SK-N-MC (cell line): ENCODE results near the gene HS1BP3.

Source experiments
- DNase-seq: peaks from one replicate; pipeline ENCODE4 v3.0.0-alpha.2; 2011; ENCODE audit warnings: low read depth, low spot score
- H3K27ac ChIP-seq: fragments of 200-600 bp; sonication (generic); 2 replicates; pipeline ENCODE4 v1.5.1; 2016; ENCODE audit warnings: mixed run types
- H3K36me3 ChIP-seq: fragments of 200-600 bp; sonication (generic); 2 replicates; pipeline ENCODE4 v1.6.1; 2017; ENCODE audit warnings: antibody characterized with exemption, low read length, mixed read lengths; ENCODE audit not compliant: insufficient read depth
- H3K4me3 ChIP-seq: fragments of 200-600 bp; sonication (generic); 2 replicates; pipeline ENCODE4 v1.5.1; 2016
- H3K9ac ChIP-seq: fragments of 200-600 bp; sonication (generic); 2 replicates; pipeline ENCODE4 v1.8.0; 2017; ENCODE audit warnings: mixed run types, mixed read lengths; ENCODE audit not compliant: insufficient read length
- H3K9me3 ChIP-seq: fragments of 200-600 bp; sonication (generic); 2 replicates; pipeline ENCODE4 v1.6.1; 2017; ENCODE audit warnings: low read depth, mild to moderate bottlenecking, antibody characterized with exemption, low read length, moderate library complexity, mixed read lengths
- EZH2 ChIP-seq: fragments of 200-600 bp; sonication (generic); IDR thresholded peaks from one replicate; pipeline ENCODE4 v1.6.1; 2017; ENCODE audit warnings: antibody characterized with exemption
- FOXP2 ChIP-seq: optimal IDR thresholded peaks from 2 replicates; pipeline ENCODE3; 2011; ENCODE audit warnings: mild to moderate bottlenecking, moderate library complexity; ENCODE audit not compliant: insufficient read depth; ENCODE audit errors: extremely low read length, control extremely low read depth
- POLR2AphosphoS5 ChIP-seq: IDR thresholded peaks from 2 replicates; pipeline ENCODE4 v1.6.1; 2012; ENCODE audit warnings: mild to moderate bottlenecking, low read depth, low read length, borderline replicate concordance

The HS1BP3 gene

DNA sequence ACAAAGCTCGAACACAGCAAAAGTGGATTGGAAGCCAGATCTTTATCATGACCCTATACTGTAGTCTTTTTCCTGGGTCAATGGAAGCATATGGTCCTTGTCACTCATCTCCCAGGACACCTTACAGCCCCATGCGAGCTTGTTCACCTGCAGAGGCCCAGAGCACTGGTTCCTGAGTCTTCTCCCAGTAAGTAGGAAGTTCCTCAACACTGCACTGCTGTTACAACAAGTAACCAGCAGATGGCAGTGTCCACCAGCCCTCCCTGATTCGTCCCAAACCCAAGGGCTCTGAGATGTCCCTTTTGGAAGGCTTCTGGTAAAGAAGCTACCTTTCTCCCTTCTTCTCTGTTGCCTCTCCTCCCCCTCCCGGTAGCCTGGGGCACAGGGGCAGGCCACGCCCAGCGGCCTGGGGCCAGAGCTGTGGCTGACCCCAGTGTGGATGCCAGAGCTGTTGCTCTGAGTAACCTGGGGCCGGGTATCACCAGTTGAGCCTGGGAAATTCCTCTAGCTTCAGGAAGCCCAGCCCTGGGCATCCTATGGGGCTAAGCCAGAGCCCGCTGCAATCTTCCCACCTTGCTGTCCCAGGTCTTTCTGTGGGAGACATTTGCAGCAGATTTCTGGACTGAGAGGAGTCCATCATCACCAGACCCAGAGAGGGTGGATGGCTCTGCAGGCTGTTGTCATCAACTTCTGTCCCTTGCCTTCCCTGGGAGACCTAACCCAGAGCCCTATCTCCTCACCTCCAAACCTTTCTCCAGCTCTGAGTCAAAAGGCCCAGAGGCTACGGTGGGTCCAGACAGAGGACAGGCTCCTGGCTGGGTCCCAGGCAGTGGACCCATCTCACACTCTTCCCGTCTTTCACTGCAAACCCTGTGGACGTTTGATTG is 10.8 kb upstream of the HS1BP3 start:
- no peak overlapping the region for H3K9ac ChIP-seq
- H3K4me3 ChIP-seq, result no peak overlapping the region
- no peaks in the 10 kb centered on the region for H3K9me3 ChIP-seq
- no peaks in the 10 kb centered on the region for H3K36me3 ChIP-seq
- no peak overlapping the region for H3K27ac ChIP-seq
- no peak for TF ChIP-seq FOXP2
- no peak for TF ChIP-seq POLR2AphosphoS5
- no peak for TF ChIP-seq EZH2
- DNase-seq, result peak; percentile 24

DNA sequence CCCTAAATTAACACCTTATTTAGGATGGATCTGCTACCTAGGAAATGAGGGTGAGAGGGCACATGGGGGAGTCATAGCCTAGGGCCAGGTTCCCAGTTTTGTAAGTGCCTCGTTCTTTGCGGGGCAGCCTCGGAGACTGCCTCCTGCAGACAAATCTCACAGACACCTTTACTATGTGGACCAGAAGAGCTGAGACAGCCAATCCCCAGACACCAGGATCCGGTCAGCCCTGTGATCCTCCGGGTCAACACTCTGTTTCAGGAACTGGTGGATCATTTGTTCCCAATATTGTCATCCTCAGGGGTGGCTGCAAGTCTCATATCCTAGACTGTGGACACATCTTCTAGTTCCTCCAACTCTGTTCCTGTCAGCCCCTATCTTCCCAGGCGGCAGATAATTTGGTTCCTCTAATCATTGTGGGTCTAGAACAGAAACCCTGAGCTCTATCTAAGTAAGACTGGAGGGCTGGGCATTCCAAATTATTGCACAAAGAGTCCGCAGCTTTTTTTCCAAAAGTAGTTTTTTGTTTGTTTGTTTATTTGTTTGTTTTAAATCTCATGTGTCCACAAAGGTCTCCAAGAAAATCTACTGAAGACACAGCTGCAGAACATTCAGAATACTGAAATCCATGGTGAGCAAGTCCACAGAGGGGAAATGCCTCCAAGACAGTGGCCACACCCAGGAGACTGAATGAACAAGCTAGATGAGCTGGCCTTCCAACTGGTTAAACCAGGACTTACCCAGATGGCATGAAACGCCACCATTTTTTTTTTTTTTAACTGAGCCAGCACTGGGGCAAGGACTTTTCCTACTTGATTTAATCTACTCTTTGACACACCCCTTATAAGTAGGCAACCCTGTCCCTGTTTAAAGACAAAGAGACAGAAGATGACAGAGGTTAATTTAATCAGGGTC is 9.9 kb upstream of the HS1BP3 start:
- TF ChIP-seq FOXP2, result no peak
- TF ChIP-seq EZH2, result no peak
- no peak for TF ChIP-seq POLR2AphosphoS5
- no peak for DNase-seq
- Histone ChIP-seq H3K9me3 (no peaks in the 10 kb centered on the region), H3K36me3 (no peaks in the 10 kb centered on the region), H3K4me3 (no peak overlapping the region), H3K9ac (no peak overlapping the region), H3K27ac (no peak overlapping the region)

DNA sequence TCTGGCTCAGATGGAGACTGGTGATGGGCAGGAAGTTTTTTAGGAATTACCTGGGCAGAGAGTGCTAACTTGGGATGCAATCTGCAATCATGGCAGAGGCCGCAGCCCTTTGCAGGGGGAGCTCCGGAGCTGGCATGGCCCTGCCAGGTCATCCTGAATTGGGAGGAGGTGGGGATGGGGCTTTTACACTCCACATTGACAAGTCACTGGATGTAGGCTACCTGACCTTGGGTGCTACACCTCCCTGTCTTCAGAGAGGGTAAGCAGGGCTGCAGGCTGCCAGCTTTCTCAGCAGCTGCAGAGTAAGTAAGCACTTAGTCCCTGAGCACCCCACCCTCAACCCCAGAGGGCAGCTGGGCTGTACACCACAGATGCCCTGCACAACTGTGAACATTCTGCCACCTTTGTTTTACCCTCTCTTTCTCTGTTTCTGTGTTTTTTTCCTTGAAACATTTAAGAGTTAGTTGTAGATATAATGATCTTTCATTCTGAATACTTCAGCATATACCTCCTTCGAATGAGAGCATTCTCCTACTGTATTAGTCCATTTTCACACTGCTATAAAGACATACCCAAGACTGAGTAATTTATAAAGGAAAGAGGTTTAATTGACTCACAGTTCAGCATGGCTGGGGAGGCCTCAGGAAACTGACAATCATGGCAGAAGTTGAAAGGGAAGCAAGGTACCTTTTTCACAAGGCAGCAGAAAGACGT is 6.8 kb upstream of the HS1BP3 start:
- no peak for TF ChIP-seq EZH2
- no peak overlapping the region for H3K9ac ChIP-seq
- no peak overlapping the region for H3K4me3 ChIP-seq
- H3K9me3 ChIP-seq, result no peaks in the 10 kb centered on the region
- no peaks in the 10 kb centered on the region for H3K36me3 ChIP-seq
- no peak for DNase-seq
- H3K27ac ChIP-seq, result no peak overlapping the region

DNA sequence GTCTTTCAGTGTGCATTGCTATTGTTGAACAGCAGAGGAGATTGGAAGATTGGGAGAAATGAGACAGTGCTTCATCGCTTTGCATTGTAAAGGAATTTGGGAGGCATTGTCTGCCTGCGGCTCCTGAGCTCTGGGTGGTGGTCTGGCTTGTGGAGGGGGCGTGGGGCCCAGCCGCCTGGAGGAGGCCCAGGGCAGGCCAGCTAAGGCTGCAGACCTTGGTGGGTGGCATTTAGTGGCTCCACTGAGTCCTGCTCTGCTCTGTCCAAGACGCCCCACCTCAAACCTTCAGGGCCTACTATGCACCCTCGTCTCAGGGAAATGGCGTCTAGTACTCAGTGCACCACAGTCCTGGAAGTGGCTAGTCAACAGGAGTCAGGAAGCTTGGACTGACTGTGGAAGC is 5.7 kb upstream of the HS1BP3 start:
- Histone ChIP-seq H3K27ac (no peak overlapping the region), H3K4me3 (no peak overlapping the region), H3K9ac (no peak overlapping the region), H3K9me3 (no peaks in the 10 kb centered on the region), H3K36me3 (no peaks in the 10 kb centered on the region)
- DNase-seq, result no peak
- TF ChIP-seq EZH2 (no peak), POLR2AphosphoS5 (no peak), FOXP2 (no peak)

DNA sequence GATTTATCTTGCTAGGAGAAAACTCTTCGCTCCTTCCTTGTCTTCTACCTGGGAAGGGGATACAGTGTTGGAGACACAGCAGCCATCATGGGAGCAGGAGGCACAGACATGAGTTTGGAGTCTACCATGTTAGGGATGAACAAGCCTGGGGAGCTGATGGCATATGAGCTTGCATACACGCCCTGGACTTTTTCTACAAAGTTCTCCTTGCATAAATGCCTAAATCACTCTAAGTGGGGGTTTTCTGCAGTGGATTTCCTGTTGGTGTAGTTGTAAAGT is 3.6 kb upstream of the HS1BP3 start:
- TF ChIP-seq FOXP2, result no peak
- TF ChIP-seq EZH2, result no peak
- no peak for TF ChIP-seq POLR2AphosphoS5
- Histone ChIP-seq H3K36me3 (no peaks in the 10 kb centered on the region), H3K27ac (no peak overlapping the region), H3K4me3 (no peak overlapping the region), H3K9me3 (no peaks in the 10 kb centered on the region), H3K9ac (no peak overlapping the region)
- DNase-seq, result no peak

DNA sequence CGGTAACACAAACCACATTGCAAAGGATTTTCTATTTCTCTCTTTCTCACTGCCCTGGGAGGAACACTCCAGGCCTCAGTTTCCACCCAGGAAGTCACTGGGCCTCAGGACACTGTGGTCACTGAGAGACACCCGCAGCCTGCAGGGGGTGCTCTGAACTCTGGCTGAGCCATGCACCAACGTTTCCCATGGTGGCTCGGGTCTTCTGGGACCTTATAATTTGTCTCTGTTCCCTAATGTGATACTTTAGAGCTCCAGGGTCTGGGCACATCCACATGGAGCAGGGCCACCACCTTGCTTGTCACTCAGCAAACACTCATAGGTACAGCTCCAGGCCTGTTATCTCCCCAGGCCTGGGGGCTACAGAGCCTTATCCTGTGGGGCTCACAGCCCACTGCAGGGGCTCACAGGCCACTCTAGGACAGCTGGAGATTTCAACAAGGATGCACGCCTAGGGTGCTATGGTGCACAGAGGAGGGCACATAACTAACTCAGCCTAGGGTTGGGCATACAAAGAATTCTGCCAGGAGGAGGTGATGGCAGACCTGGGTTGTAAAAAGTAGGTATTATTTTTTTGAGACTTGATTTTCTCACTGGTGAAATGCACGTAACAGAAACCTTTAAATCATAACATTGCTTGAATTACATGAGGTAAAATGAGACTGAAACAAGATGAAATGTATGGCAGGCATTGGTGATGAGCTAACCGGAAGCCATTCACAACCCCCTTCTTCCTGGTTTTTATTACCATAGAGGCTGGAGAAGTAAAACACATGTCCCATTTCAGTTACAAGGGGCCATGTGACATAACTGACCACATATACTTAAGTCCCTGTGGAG is 3.0 kb upstream of the HS1BP3 start:
- no peak for DNase-seq
- no peak overlapping the region for H3K9ac ChIP-seq
- H3K9me3 ChIP-seq, result no peaks in the 10 kb centered on the region
- TF ChIP-seq POLR2AphosphoS5, result no peak
- no peak for TF ChIP-seq EZH2
- no peak for TF ChIP-seq FOXP2
- no peak overlapping the region for H3K27ac ChIP-seq
- H3K4me3 ChIP-seq, result no peak overlapping the region
- no peaks in the 10 kb centered on the region for H3K36me3 ChIP-seq

DNA sequence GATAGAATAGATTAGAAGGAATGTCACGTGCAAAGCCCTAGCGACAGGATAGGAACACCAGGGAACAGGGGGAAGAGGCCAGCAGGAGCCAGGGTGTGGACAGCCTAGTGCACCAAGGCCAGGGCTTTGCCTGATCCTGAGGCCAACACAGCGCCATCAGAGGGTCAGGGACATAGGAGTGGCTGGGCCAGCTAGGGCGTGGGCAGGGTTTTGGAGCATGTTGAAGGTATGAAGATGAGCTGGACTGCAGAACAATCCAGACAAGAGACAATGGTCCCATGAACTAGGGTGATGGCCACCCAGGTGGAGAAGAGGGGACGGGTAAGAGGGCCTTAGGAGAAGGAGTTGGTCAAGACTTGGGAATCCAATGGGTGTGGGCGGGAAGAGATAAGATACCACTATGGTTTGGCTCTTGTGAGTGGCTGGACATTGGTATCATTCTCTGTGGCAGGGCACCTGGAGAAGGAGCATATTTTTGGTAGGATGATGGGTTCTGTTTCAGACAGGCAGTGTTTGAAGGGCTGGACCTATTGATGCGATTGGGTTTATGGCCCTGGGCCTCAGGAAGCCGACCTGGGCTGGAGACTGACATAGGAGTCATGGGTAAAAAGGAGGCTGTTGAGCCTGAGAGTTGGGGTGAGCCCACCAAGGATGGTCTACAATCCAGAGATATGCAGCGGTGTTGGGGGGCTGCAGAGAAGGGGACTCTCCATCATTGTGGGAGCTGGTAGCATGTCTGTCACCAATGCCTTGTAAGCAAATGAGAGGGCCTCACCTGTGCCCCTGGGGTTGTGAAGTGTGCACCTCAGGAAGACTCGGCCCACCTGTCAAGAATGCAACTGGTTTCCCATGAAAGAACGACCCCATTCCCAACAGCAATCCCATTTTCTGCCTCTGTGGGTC is 2.0 kb upstream of the HS1BP3 start:
- Histone ChIP-seq H3K4me3 (no peak overlapping the region), H3K36me3 (no peaks in the 10 kb centered on the region), H3K9ac (no peak overlapping the region), H3K9me3 (no peaks in the 10 kb centered on the region), H3K27ac (no peak overlapping the region)
- DNase-seq, result no peak
- no peak for TF ChIP-seq FOXP2
- TF ChIP-seq EZH2, result no peak
- no peak for TF ChIP-seq POLR2AphosphoS5
